Endothelial cell of umbilical vein (primary cell): ENCODE data around the gene FAM184B. TPM values are rescaled to one million over a fixed set of nuclear protein-coding genes. Genes with fewer than 3 reads are reported as not detected.

Experiments
- BruUV-seq: library from RNA; stranded (reverse); fragments of 400-500 nt; replicated peaks from 2 replicates; lab custom pipeline; 2021; lab: Mats Ljungman, UMichigan
- CTCF ChIA-PET: fragments of 300-600, 350-600 bp; sonication (Branson Sonifier 250); formaldehyde crosslinking; loops from one replicate; lab custom pipeline; 2021; ENCODE audit warnings: antibody characterized with exemption, inconsistent platforms; lab: Charles Lee
- POLR2A ChIA-PET: fragments of 300-600, 350-600 bp; sonication (Branson Sonifier 250); formaldehyde crosslinking; loops from one replicate; lab custom pipeline; 2021; ENCODE audit warnings: antibody characterized with exemption, inconsistent platforms; lab: Charles Lee
- DNase-seq: peaks from one replicate; pipeline ENCODE4 v3.0.0-alpha.2; 2011; ENCODE audit warnings: low read depth, low spot score
- FAIRE-seq: peaks from 2 replicates; lab custom pipeline; 2011; peaks lifted over from hg19 to GRCh38; lab: Jason Lieb, UNC
- H2AFZ ChIP-seq: 2 replicates; pipeline ENCODE4 v1.6.0; 2012; ENCODE audit warnings: low read depth, low read length, control low read depth, inconsistent platforms
- H3K27ac ChIP-seq: 2 replicates; pipeline ENCODE4 v1.5.1; 2011; ENCODE audit warnings: low read depth, mild to moderate bottlenecking, control low read depth, low read length, moderate library complexity; ENCODE audit not compliant: insufficient read depth
- H3K27me3 ChIP-seq, 2 experiments: 2 replicates each; pipeline versions ENCODE4 v1.6.0 to v1.6.1; 2011; ENCODE audit warnings: low read length in 2 of 2, mixed read lengths in 1 of 2; ENCODE audit not compliant: control insufficient read depth in 2 of 2, insufficient read depth in 2 of 2
- H3K36me3 ChIP-seq, 2 experiments: 2 replicates in 1 of 2; 3 replicates in 1 of 2; pipeline ENCODE4 v1.5.1; 2011; ENCODE audit warnings: low read length in 2 of 2, mild to moderate bottlenecking in 1 of 2, moderate library complexity in 1 of 2; ENCODE audit not compliant: control insufficient read depth in 2 of 2, insufficient read depth in 2 of 2; ENCODE audit errors: extremely low read depth in 1 of 2
- H3K4me1 ChIP-seq: 3 replicates; pipeline ENCODE4 v1.5.1; 2011; ENCODE audit warnings: mild to moderate bottlenecking, low read length; ENCODE audit not compliant: control insufficient read depth, insufficient read depth; ENCODE audit errors: extremely low read depth
- H3K4me2 ChIP-seq: 2 replicates; pipeline ENCODE4 v1.6.1; 2011; ENCODE audit warnings: low read length, control low read depth, mixed read lengths; ENCODE audit not compliant: insufficient read depth
- H3K4me3 ChIP-seq, 3 experiments: fragments of 200-600 bp in 1 of 3; sonication (generic), shearing (Covaris generic) in 1 of 3; replicated peaks in 1 of 3; 2 replicates each; pipeline ENCODE4 v1.5.1; 2011 to 2016; ENCODE audit warnings: control low read depth in 3 of 3, low read length in 3 of 3, mild to moderate bottlenecking in 2 of 3, inconsistent platforms in 1 of 3, low read depth in 1 of 3, moderate library complexity in 1 of 3; ENCODE audit not compliant: insufficient read depth in 1 of 3
- H3K79me2 ChIP-seq: 2 replicates; pipeline ENCODE4 v1.6.0; 2012; ENCODE audit warnings: low read length, inconsistent platforms; ENCODE audit not compliant: control insufficient read depth, insufficient read depth
- H3K9ac ChIP-seq: replicated peaks from 2 replicates; pipeline ENCODE3; 2011; ENCODE audit warnings: low read length, control low read depth; ENCODE audit not compliant: insufficient read depth; ENCODE audit errors: extremely low read depth
- H3K9me1 ChIP-seq: replicated peaks from 3 replicates; pipeline ENCODE4 v1.6.0; 2011; ENCODE audit warnings: mild to moderate bottlenecking, low read length; ENCODE audit not compliant: control insufficient read depth, insufficient read depth; ENCODE audit errors: extremely low read depth
- H3K9me3 ChIP-seq: replicated peaks from 2 replicates; pipeline ENCODE4 v1.5.1; 2012; ENCODE audit warnings: low read length, inconsistent platforms; ENCODE audit not compliant: control insufficient read depth, insufficient read depth
- H4K20me1 ChIP-seq: replicated peaks from 2 replicates; pipeline ENCODE3; 2011; ENCODE audit warnings: mild to moderate bottlenecking, low read length; ENCODE audit not compliant: control insufficient read depth, insufficient read depth; ENCODE audit errors: extremely low read depth
- CTCF ChIP-seq, 2 donors: IDR thresholded peaks; 1 replicate in 1 of 2; 2 replicates in 1 of 2; pipeline ENCODE4 v1.5.1; 2011; ENCODE audit warnings: low read length in 2 of 2, mild to moderate bottlenecking in 2 of 2, moderate library complexity in 2 of 2, control low read depth in 1 of 2, inconsistent platforms in 1 of 2, low read depth in 1 of 2; ENCODE audit not compliant: insufficient read depth in 1 of 2; ENCODE audit errors: extremely low read depth in 1 of 2
- GATA2 ChIP-seq: IDR thresholded peaks from 2 replicates; pipeline ENCODE4 v1.7.0; 2011; ENCODE audit warnings: low read depth, mild to moderate bottlenecking, moderate library complexity, mixed read lengths, low read length; ENCODE audit not compliant: insufficient read length, insufficient read depth
- MYC ChIP-seq: IDR thresholded peaks from one replicate; pipeline ENCODE4 v1.6.1; 2011; ENCODE audit warnings: mild to moderate bottlenecking, low read depth, low read length
- POLR2AphosphoS5 ChIP-seq: IDR thresholded peaks from 2 replicates; pipeline ENCODE4 v1.6.1; 2012; ENCODE audit warnings: low read depth, mild to moderate bottlenecking, control low read depth, low read length, moderate library complexity; ENCODE audit not compliant: insufficient read depth
- dilution Hi-C: fragments of 300-500 bp; cut with MboI; formaldehyde crosslinking; loops from one replicate; pipeline ENCODE4 v1.15.0; 2019; ENCODE audit warnings: low sequenced_read_pairs; ENCODE audit not compliant: extremely low pct_ligation_motif_present
- intact Hi-C: fragments of 100-400 bp; cut with micrococcal nuclease; formaldehyde crosslinking; loops from one replicate; pipeline ENCODE4 v1.10.0; 2022
- polyA plus RNA-seq, 4 experiments: library from polyadenylated mRNA; depleted of rRNA in 3 of 4; stranded (reverse) in 3 of 4; unstranded in 1 of 4; fragments of >200 nt; gene quantifications; 2 replicates each; pipeline versions ENCODE4 v1.2.1 to v1.2.3, GENCODE V29; 2011 to 2012; ENCODE audit warnings: missing spikeins in 1 of 4
- total RNA-seq: library from RNA; stranded (reverse); gene quantifications from 2 replicates; pipeline ENCODE4 v1.2.3, GENCODE V29; 2021

Gene FAM184B
- total and polyA plus RNA-seq, 2 donors (not counting 3 experiments of a cell fraction or from before 2014, with no cell fraction given), result not detected

- no peak for DNase-seq
- dilution Hi-C loops, result no loop called here
- intact Hi-C loops, result no loop called here
- ChIA-PET POLR2A (no interaction called here), CTCF (interaction anchor here (0.5 kb wide), 1 partner anchor 19 kb away, joined by 3 read pairs; no protein-coding TSS in a partner anchor)
- Histone ChIP-seq H3K4me1 (no peaks in the 10 kb centered on the region), H3K9me1 (no peaks in the 10 kb centered on the region), H3K9me3 (no peaks in the 10 kb centered on the region), H3K27ac (no peak overlapping the region), H4K20me1 (no peaks in the 10 kb centered on the region), H3K27me3 (no peaks in the 10 kb centered on the region), H3K79me2 (no peaks in the 10 kb centered on the region), H3K4me3 (no peak overlapping the region), H3K36me3 (no peaks in the 10 kb centered on the region), H2AFZ (no peak overlapping the region), H3K9ac (no peak overlapping the region), H3K4me2 (no peak overlapping the region)
- BruUV-seq, result no TSS peak
- FAIRE-seq, result no peak
- TF ChIP-seq CTCF (IDR thresholded peaks at IDR 0.05; ENCODE audit: extremely low read depth in 1 of 2, insufficient read depth in 1 of 2, low read depth in 1 of 2, low read length in 2 of 2) (no peak), POLR2AphosphoS5 (no peak), MYC (no peak), GATA2 (no peak)
Observed at GRCh38 chr4:17721496-17722355, 59.7 kb downstream of the FAM184B start.
